Stomach (tissue), 4 donors: ENCODE measurements around the gene KRTDAP.

Experiments used
- EP300 ChIP-seq: sonication (generic); formaldehyde crosslinking; IDR thresholded peaks from one replicate; pipeline ENCODE4 v1.6.1; 2017; ENCODE audit warnings: antibody characterized with exemption
- POLR2A ChIP-seq, 4 donors: fragments of 450-650 bp; IDR thresholded peaks; one replicate each; pipeline ENCODE4 v1.6.1; 2016; ENCODE audit warnings: antibody characterized with exemption in 4 of 4, control low read depth in 2 of 4, mild to moderate bottlenecking in 1 of 4, moderate library complexity in 1 of 4
- TF ChIP-seq, protein P1 (sequence below), 7 experiments: fragments of 450-650 bp in 4 of 7; fragments of 200-600 bp in 3 of 7; sonication (generic) in 3 of 7; IDR thresholded peaks; one replicate each; pipeline ENCODE4 v1.5.1; 2016 to 2019; ENCODE audit warnings: antibody characterized with exemption in 7 of 7, control low read depth in 2 of 7, mild to moderate bottlenecking in 1 of 7

DNA sequence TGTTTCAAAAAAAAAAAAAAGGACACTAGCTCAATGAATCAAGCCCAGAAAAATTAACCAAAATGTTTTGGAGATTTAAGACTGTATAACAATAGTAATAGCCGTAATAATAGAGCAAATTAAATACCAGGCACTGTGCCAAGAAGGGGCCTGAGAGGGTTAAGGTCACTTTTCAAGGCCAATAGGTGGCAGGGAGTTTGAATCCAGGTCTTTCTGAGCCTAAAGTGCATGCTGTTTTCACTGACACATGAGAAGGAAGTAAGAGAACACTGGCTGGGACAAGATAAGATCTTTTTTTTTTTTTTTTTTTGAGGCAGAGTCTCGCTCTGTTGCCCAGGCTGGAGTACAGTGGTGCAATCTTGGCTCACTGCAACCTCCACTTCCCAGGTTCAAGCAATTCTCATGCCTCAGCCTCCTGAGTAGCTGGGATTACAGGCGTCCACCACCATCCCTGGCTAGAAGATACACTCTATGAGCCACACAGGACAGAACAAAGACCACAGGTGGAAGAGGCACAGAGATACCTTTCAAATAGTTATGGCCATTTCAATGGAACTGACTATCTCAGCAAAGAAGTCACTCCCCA lies 34.6 kb downstream of the KRTDAP start:
- TF ChIP-seq EP300 (no peak), POLR2A (IDR thresholded peaks at IDR 0.05) (no peak)
- TF ChIP-seq, protein P1, sequence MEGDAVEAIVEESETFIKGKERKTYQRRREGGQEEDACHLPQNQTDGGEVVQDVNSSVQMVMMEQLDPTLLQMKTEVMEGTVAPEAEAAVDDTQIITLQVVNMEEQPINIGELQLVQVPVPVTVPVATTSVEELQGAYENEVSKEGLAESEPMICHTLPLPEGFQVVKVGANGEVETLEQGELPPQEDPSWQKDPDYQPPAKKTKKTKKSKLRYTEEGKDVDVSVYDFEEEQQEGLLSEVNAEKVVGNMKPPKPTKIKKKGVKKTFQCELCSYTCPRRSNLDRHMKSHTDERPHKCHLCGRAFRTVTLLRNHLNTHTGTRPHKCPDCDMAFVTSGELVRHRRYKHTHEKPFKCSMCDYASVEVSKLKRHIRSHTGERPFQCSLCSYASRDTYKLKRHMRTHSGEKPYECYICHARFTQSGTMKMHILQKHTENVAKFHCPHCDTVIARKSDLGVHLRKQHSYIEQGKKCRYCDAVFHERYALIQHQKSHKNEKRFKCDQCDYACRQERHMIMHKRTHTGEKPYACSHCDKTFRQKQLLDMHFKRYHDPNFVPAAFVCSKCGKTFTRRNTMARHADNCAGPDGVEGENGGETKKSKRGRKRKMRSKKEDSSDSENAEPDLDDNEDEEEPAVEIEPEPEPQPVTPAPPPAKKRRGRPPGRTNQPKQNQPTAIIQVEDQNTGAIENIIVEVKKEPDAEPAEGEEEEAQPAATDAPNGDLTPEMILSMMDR (IDR thresholded peaks at IDR 0.05) = no peak
